Activated CD8-positive, alpha-beta memory T cell treated with anti-CD3 and anti-CD28 coated beads, Interleukin-2, amount 50 U/mL, for 48 hours (primary cell): ENCODE data around the gene PLEKHM2.
"Not testable (repeated sequence)": the region's sequence is repeated elsewhere in the genome, so short reads cannot be mapped to it uniquely, and the experiment has no call there.

Experiments
- DNase-seq: peaks from one replicate; pipeline ENCODE4 v3.0.0-alpha.2; 2020

PLEKHM2 gene

GRCh38 chr1:15676688-15677661, 7.1 kb upstream of the PLEKHM2 start:
- DNase-seq = no peak

GRCh38 chr1:15678578-15678977, 5.5 kb upstream of the PLEKHM2 start:
- no peak for DNase-seq

GRCh38 chr1:15680131-15680530, 4.0 kb upstream of the PLEKHM2 start:
- no peak for DNase-seq

- DNase-seq = no peak
These were observed 3.4 kb upstream of the PLEKHM2 start for GRCh38 chr1:15680561-15681348.

- DNase-seq = no peak
These were observed 2.5 kb upstream of the PLEKHM2 start for GRCh38 chr1:15681349-15682292.

GRCh38 chr1:15682936-15683341, 1.2 kb upstream of the PLEKHM2 start:
- no peak for DNase-seq

GRCh38 chr1:15683345-15684039, 628 bp upstream of the PLEKHM2 start:
- DNase-seq = no peak

- DNase-seq = peak; percentile 74
These were observed 560 bp downstream of the PLEKHM2 start for GRCh38 chr1:15684468-15685291.

- no peak for DNase-seq
These were observed 1.7 kb downstream of the PLEKHM2 start for GRCh38 chr1:15685820-15686219.

GRCh38 chr1:15687446-15687845, 3.3 kb downstream of the PLEKHM2 start:
- DNase-seq = no peak

GRCh38 chr1:15690317-15690716, 6.2 kb downstream of the PLEKHM2 start:
- DNase-seq = no peak

- no peak for DNase-seq
These were observed 7.4 kb downstream of the PLEKHM2 start for GRCh38 chr1:15691434-15692032.

GRCh38 chr1:15692121-15692682, 8.1 kb downstream of the PLEKHM2 start:
- DNase-seq = no peak

- no peak for DNase-seq
These were observed 9.3 kb downstream of the PLEKHM2 start for GRCh38 chr1:15693371-15693770.

GRCh38 chr1:15696956-15697521, 12.9 kb downstream of the PLEKHM2 start:
- no peak for DNase-seq

GRCh38 chr1:15698201-15698600, 14.1 kb downstream of the PLEKHM2 start:
- DNase-seq = no peak

GRCh38 chr1:15699321-15699720, 15.2 kb downstream of the PLEKHM2 start:
- DNase-seq = not testable (repeated sequence)

GRCh38 chr1:15700508-15700907, 16.4 kb downstream of the PLEKHM2 start:
- DNase-seq = no peak

GRCh38 chr1:15701784-15702183, 17.7 kb downstream of the PLEKHM2 start:
- DNase-seq = no peak
